DOHH2 (cell line): ENCODE results near the gene RBMY1A1.
"Not testable (repeated sequence)": the region's sequence is repeated elsewhere in the genome, so short reads cannot be mapped to it uniquely, and the experiment has no call there.

Source experiments
- CTCF ChIP-seq: fragments of 200-600 bp; sonication (generic); IDR thresholded peaks from one replicate; pipeline ENCODE4 v1.5.1; 2014; ENCODE audit warnings: antibody characterized with exemption, mild to moderate bottlenecking, low read depth, low read length; ENCODE audit not compliant: poor library complexity, severe bottlenecking
- EZH2phosphoT487 ChIP-seq: fragments of 200-600 bp; sonication (generic); IDR thresholded peaks from 2 replicates; pipeline ENCODE4 v1.6.1; 2017; ENCODE audit warnings: borderline replicate concordance, mild to moderate bottlenecking, antibody characterized with exemption, low read length, moderate library complexity, mixed read lengths

DNA sequence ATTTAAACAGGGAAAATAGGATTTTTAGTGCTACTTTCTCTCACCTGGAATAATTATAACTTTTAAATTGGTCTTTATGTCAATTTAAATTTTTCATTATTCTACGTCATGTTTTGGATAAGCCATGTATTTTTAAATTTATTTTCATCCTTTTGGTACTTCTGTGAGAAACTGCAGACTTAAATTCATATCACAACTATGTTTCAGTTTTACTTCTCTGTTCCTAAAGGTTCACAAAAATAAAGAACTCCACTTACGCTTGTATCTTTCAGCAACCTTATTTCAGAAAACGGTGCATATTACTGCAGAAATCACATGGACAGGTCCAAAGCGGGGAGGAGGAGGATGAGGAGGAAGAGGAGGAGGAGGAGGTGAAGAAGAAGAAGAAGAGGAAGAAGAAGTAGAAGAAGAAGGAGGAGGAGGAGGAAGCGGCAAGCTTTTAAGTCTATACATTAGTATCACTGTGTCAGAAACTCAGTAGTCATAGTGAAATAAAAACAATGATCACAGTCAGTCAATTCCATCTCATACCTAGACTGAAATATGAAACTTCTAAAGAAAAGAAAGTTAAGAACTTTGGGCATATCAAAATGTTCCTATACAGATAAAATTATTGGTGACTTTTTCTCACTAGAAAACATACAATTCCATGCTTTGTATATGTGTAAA is 24.8 kb downstream of the RBMY1A1 start:
- TF ChIP-seq CTCF, EZH2phosphoT487: not testable (repeated sequence)
